Liver (tissue), 9 donors: ENCODE results near the gene MRGPRF. TPM values are rescaled to one million over a fixed set of nuclear protein-coding genes. Genes with fewer than 3 reads are reported as not detected.

Experiments used
- DNase-seq: peaks from one replicate; pipeline ENCODE4 v3.0.0-alpha.2; 2017; ENCODE audit warnings: low spot score
- H3K27ac ChIP-seq, 2 donors: one replicate each; pipeline ENCODE4 v1.7.0; 2013; ENCODE audit warnings: inconsistent platforms in 2 of 2, low read length in 2 of 2, control low read depth in 1 of 2, low read depth in 1 of 2, mild to moderate bottlenecking in 1 of 2
- H3K27me3 ChIP-seq, 4 donors: one replicate each; pipeline versions ENCODE4 v1.6.1 to v1.7.0; 2013; ENCODE audit warnings: low read length in 3 of 4, inconsistent platforms in 1 of 4, mild to moderate bottlenecking in 1 of 4, moderate library complexity in 1 of 4; ENCODE audit not compliant: control insufficient read depth in 4 of 4, insufficient read depth in 4 of 4
- H3K36me3 ChIP-seq, 4 donors: one replicate each; pipeline versions ENCODE4 v1.6.1 to v1.7.0; 2013; ENCODE audit warnings: low read length in 3 of 4, mild to moderate bottlenecking in 3 of 4, low read depth in 1 of 4, moderate library complexity in 1 of 4; ENCODE audit not compliant: control insufficient read depth in 4 of 4, insufficient read depth in 3 of 4
- H3K4me1 ChIP-seq, 4 donors: one replicate each; pipeline versions ENCODE4 v1.6.1 to v1.7.0; 2013; ENCODE audit warnings: low read length in 3 of 4, mild to moderate bottlenecking in 3 of 4, moderate library complexity in 1 of 4; ENCODE audit not compliant: control insufficient read depth in 4 of 4, insufficient read depth in 4 of 4
- H3K4me3 ChIP-seq, 3 donors: one replicate each; pipeline versions ENCODE4 v1.6.1 to v1.7.0; 2013; ENCODE audit warnings: low read length in 3 of 3, control low read depth in 1 of 3, low read depth in 1 of 3, mild to moderate bottlenecking in 1 of 3
- H3K9ac ChIP-seq, 2 donors: one replicate each; pipeline ENCODE4 v1.7.0; 2013; ENCODE audit warnings: low read length in 2 of 2, mild to moderate bottlenecking in 2 of 2, moderate library complexity in 2 of 2, control low read depth in 1 of 2, low read depth in 1 of 2
- H3K9me3 ChIP-seq, 4 donors: one replicate each; pipeline versions ENCODE4 v1.6.1 to v1.7.0; 2013; ENCODE audit warnings: low read length in 3 of 4; ENCODE audit not compliant: control insufficient read depth in 4 of 4
- ATF3 ChIP-seq: IDR thresholded peaks from 2 replicates; pipeline ENCODE4 v1.6.1; 2016; ENCODE audit warnings: antibody characterized with exemption
- CTCF ChIP-seq: fragments of 150-350 bp; IDR thresholded peaks from 2 replicates; pipeline ENCODE4 v1.5.1; 2017; ENCODE audit warnings: improper control_type of control experiment, low read depth, low read length; ENCODE audit not compliant: missing input control
- EGR1 ChIP-seq, 2 donors: IDR thresholded peaks; 2 replicates each; pipeline ENCODE4 v1.6.1; 2016 to 2018; ENCODE audit warnings: antibody characterized with exemption in 2 of 2, low read depth in 2 of 2
- FOXA1 ChIP-seq: IDR thresholded peaks from 2 replicates; pipeline ENCODE4 v1.6.1; 2016; ENCODE audit warnings: antibody characterized with exemption
- GABPA ChIP-seq, 2 donors: IDR thresholded peaks in 1 of 2; conservative IDR thresholded peaks in 1 of 2; 2 replicates each; pipeline ENCODE4 v1.6.1; 2016; ENCODE audit warnings: antibody characterized with exemption in 2 of 2, mild to moderate bottlenecking in 1 of 2, moderate library complexity in 1 of 2
- HNF4A ChIP-seq, 2 donors: conservative IDR thresholded peaks; 2 replicates each; pipeline ENCODE4 v1.6.1; 2016; ENCODE audit warnings: antibody characterized with exemption in 2 of 2, mild to moderate bottlenecking in 2 of 2
- HNF4G ChIP-seq: IDR thresholded peaks from 2 replicates; pipeline ENCODE4 v1.6.1; 2016; ENCODE audit warnings: antibody characterized with exemption
- JUND ChIP-seq, 2 donors: IDR thresholded peaks; 2 replicates each; pipeline ENCODE4 v1.6.1; 2016; ENCODE audit warnings: antibody characterized with exemption in 2 of 2
- MAX ChIP-seq: IDR thresholded peaks from 2 replicates; pipeline ENCODE4 v1.6.1; 2016; ENCODE audit warnings: antibody characterized with exemption
- NR2F2 ChIP-seq: IDR thresholded peaks from 2 replicates; pipeline ENCODE4 v1.6.1; 2016; ENCODE audit warnings: antibody characterized with exemption
- RAD21 ChIP-seq, 2 donors: IDR thresholded peaks; 2 replicates each; pipeline ENCODE4 v1.6.1; 2016; ENCODE audit warnings: antibody characterized with exemption in 2 of 2, mild to moderate bottlenecking in 2 of 2
- REST ChIP-seq: IDR thresholded peaks from 2 replicates; pipeline ENCODE4 v1.6.1; 2016; ENCODE audit warnings: antibody characterized with exemption, mild to moderate bottlenecking
- RXRA ChIP-seq, 2 donors: IDR thresholded peaks; 2 replicates each; pipeline ENCODE4 v1.6.1; 2017 to 2018; ENCODE audit warnings: antibody characterized with exemption in 2 of 2, mild to moderate bottlenecking in 1 of 2
- SP1 ChIP-seq: IDR thresholded peaks from 2 replicates; pipeline ENCODE4 v1.6.1; 2018; ENCODE audit warnings: antibody characterized with exemption, mild to moderate bottlenecking
- TAF1 ChIP-seq: conservative IDR thresholded peaks from 2 replicates; pipeline ENCODE4 v1.6.1; 2016; ENCODE audit warnings: antibody characterized with exemption, mild to moderate bottlenecking
- YY1 ChIP-seq: IDR thresholded peaks from 2 replicates; pipeline ENCODE4 v1.6.1; 2016; ENCODE audit warnings: antibody characterized with exemption, mild to moderate bottlenecking
- ZBTB33 ChIP-seq: IDR thresholded peaks from 2 replicates; pipeline ENCODE4 v1.6.1; 2016; ENCODE audit warnings: antibody characterized with exemption
- WGBS: extraction: QIAGEN DNeasy Blood & Tissue Kit; methylation state at CpG from one replicate; pipeline ENCODE4 v1.1.7; 2013; 5-methylcytosine and 5-hydroxymethylcytosine counted together
- polyA plus RNA-seq, 2 donors: library from polyadenylated mRNA; stranded (reverse) in 1 of 2; unstranded in 1 of 2; fragments of 200-250 nt in 1 of 2; fragments of >200 nt in 1 of 2; fragmentation: Nextera tagmentation in 1 of 2; extraction: Ambion mirVana in 1 of 2; gene quantifications; one replicate each; pipeline versions ENCODE4 v1.2.1 to v1.2.3, GENCODE V29; 2013 to 2015
- total RNA-seq, 2 donors: library from RNA; depleted of rRNA; stranded (reverse); fragments of >200 nt; gene quantifications; one replicate each; pipeline ENCODE4 v1.2.3, GENCODE V29; 2014
- donor health status: healthy.
- donor health status: healthy.
- donor health status: healthy.
- donor health status: healthy.
- donor health status: healthy.

Gene MRGPRF
- total and polyA plus RNA-seq, 4 donors, result 1.1 to 4.8 (median 2.5) TPM

- TF ChIP-seq CTCF, result no peak
Measured at GRCh38 chr11:69030301-69030700, 17.3 kb upstream of the MRGPRF start (continued).

- TF ChIP-seq HNF4A (conservative IDR thresholded peaks at IDR 0.05) (peak; percentile 64 to 68), RXRA (IDR thresholded peaks at IDR 0.05) (peak; percentile 60 to 74), SP1 (peak; percentile 47), JUND (IDR thresholded peaks at IDR 0.05) (no peak), NR2F2 (peak; percentile 34), RAD21 (IDR thresholded peaks at IDR 0.05) (peak; percentile 26 to 60), ZBTB33 (no peak)
- Histone ChIP-seq H3K27me3 (no peaks in the 10 kb centered on the region), H3K36me3 (no peaks in the 10 kb centered on the region), H3K9ac (no peak overlapping the region), H3K4me1 (peaks cover 3 to 10% (median 9%) of the 10 kb centered on the region in 4 donors), H3K27ac (peak overlapping the region; percentile 59 to 67), H3K4me3 (no peak overlapping the region), H3K9me3 (no peaks in the 10 kb centered on the region)
- peak; percentile 52 for DNase-seq
- WGBS, result 45% methylated on average over 9 of the region's 9 CpGs
Measured at GRCh38 chr11:69027704-69028372, 14.8 kb upstream of the MRGPRF start.

GRCh38 chr11:69024509-69024908 is 11.5 kb upstream of the MRGPRF start:
- no peaks in the 10 kb centered on the region for H3K27me3 ChIP-seq
- no peak for TF ChIP-seq GABPA (IDR thresholded peaks at IDR 0.05 in 1 of 2, conservative IDR thresholded peaks at IDR 0.05 in 1 of 2)
- TF ChIP-seq SP1, result no peak
- TF ChIP-seq TAF1, result no peak
- TF ChIP-seq MAX, result no peak
- TF ChIP-seq EGR1 (IDR thresholded peaks at IDR 0.05; ENCODE audit: low read depth in 2 of 2), result no peak
- TF ChIP-seq RXRA (IDR thresholded peaks at IDR 0.05), result no peak
- no peak for TF ChIP-seq FOXA1
- TF ChIP-seq NR2F2, result no peak
- TF ChIP-seq YY1, result no peak
- no peak for TF ChIP-seq JUND (IDR thresholded peaks at IDR 0.05)
- no peak for TF ChIP-seq ZBTB33
- TF ChIP-seq HNF4G, result no peak
- no peak for TF ChIP-seq ATF3
- no peak for TF ChIP-seq REST
- no peak for TF ChIP-seq RAD21 (IDR thresholded peaks at IDR 0.05)
- no peak for TF ChIP-seq CTCF
- TF ChIP-seq HNF4A (conservative IDR thresholded peaks at IDR 0.05), result no peak
- DNase-seq, result no peak
- H3K9ac ChIP-seq, result no peak overlapping the region
- no peaks in the 10 kb centered on the region for H3K36me3 ChIP-seq
- H3K4me3 ChIP-seq, result no peak overlapping the region
- no peaks in the 10 kb centered on the region for H3K9me3 ChIP-seq
- peaks cover 3 to 10% (median 9%) of the 10 kb centered on the region in 4 donors for H3K4me1 ChIP-seq
- WGBS, result 93% methylated on average over 6 of the region's 6 CpGs
- H3K27ac ChIP-seq, result no peak overlapping the region
